ENCODE data around the gene MOSPD2.

MOSPD2 gene

GRCh38 chrX:14872851-14873675 is at the start of gene MOSPD2, which contains the start of gene FANCB:
Gene MOSPD2, plus strand, starts transcription at chrX:14873421. Its CDS starts 108 bp downstream, at chrX:14873529.
Gene FANCB, minus strand, starts transcription at chrX:14873069. Its CDS starts 7,559 bp downstream, at chrX:14865510.
- peak; percentile 95 for DNase-seq

GRCh38 chrX:14825851-14826250 is 47.4 kb upstream of the MOSPD2 start:
- no peak for DNase-seq

GRCh38 chrX:14826319-14826718 is 46.9 kb upstream of the MOSPD2 start:
- no peak for DNase-seq

- no peak for DNase-seq
Measured at GRCh38 chrX:14829643-14830042, 43.6 kb upstream of the MOSPD2 start.

GRCh38 chrX:14832151-14832550 is 41.1 kb upstream of the MOSPD2 start:
- DNase-seq = no peak

GRCh38 chrX:14832586-14832985 is 40.6 kb upstream of the MOSPD2 start:
- DNase-seq = no peak

- DNase-seq = no peak
Measured at GRCh38 chrX:14837155-14837554, 36.1 kb upstream of the MOSPD2 start.

- DNase-seq = no peak
Measured at GRCh38 chrX:14843666-14844065, 29.6 kb upstream of the MOSPD2 start.

- no peak for DNase-seq
Measured at GRCh38 chrX:14851526-14851925, 21.7 kb upstream of the MOSPD2 start.

- no peak for DNase-seq
Measured at GRCh38 chrX:14864631-14865030, 8.6 kb upstream of the MOSPD2 start.

GRCh38 chrX:14865201-14865600 is 8.0 kb upstream of the MOSPD2 start:
- no peak for DNase-seq

GRCh38 chrX:14871767-14872166 is 1.5 kb upstream of the MOSPD2 start:
- no peak for DNase-seq

- DNase-seq = no peak
Measured at GRCh38 chrX:14872355-14872754, 866 bp upstream of the MOSPD2 start.

- no peak for DNase-seq
Measured at GRCh38 chrX:14873676-14874049, 442 bp downstream of the MOSPD2 start.

GRCh38 chrX:14875624-14876023 is 2.4 kb downstream of the MOSPD2 start:
- no peak for DNase-seq

- DNase-seq = no peak
Measured at GRCh38 chrX:14883826-14884225, 10.6 kb downstream of the MOSPD2 start.

- no peak for DNase-seq
Measured at GRCh38 chrX:14884714-14885113, 11.5 kb downstream of the MOSPD2 start.

- DNase-seq = no peak
Measured at GRCh38 chrX:14886252-14886651, 13.0 kb downstream of the MOSPD2 start.

- DNase-seq = no peak
Measured at GRCh38 chrX:14896273-14896672, 23.1 kb downstream of the MOSPD2 start.

- no peak for DNase-seq
Measured at GRCh38 chrX:14897042-14897441, 23.8 kb downstream of the MOSPD2 start.

GRCh38 chrX:14899607-14900006 is 26.4 kb downstream of the MOSPD2 start:
- DNase-seq = peak; percentile 13

GRCh38 chrX:14902537-14902936 is 29.3 kb downstream of the MOSPD2 start:
- no peak for DNase-seq

GRCh38 chrX:14903891-14904290 is 30.7 kb downstream of the MOSPD2 start:
- no peak for DNase-seq

- no peak for DNase-seq
Measured at GRCh38 chrX:14913241-14913640, 40.0 kb downstream of the MOSPD2 start.

GRCh38 chrX:14915596-14915995 is 42.4 kb downstream of the MOSPD2 start:
- DNase-seq = no peak
